GM10847 (cell line): Measurements from ENCODE around the gene NAA10.

ENCODE experiments used
- POLR2A ChIP-seq: IDR thresholded peaks from 2 replicates; pipeline ENCODE4 v1.6.1; 2011; ENCODE audit not compliant: insufficient read length; ENCODE audit errors: extremely low read depth

The NAA10 gene

GRCh38 chrX:153884136-153884535, 50.7 kb downstream of the NAA10 start:
- no peak for TF ChIP-seq POLR2A

- TF ChIP-seq POLR2A = no peak
Measured at GRCh38 chrX:153883163-153883843, 51.5 kb downstream of the NAA10 start.

DNA sequence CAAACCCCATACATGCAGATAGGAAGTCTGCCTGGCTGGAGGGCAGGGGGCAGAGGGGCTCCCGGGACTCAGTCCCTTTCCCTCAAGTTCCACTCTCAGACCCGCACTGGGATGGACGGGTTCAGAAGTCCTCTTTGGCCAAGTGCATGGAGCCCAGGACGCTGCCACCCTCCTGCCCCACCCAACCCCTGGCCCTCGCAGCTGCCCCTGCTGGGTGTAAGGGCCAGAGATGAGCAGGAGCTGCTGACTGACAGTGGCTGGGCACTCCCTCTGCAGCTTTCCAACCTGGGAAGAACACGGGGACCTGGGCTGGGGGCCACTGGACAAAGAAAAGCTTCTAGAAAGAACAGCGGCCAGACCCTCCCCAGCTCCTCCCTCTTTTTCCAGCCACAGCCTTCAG, 52.3 kb downstream of the NAA10 start:
- no peak for TF ChIP-seq POLR2A

DNA sequence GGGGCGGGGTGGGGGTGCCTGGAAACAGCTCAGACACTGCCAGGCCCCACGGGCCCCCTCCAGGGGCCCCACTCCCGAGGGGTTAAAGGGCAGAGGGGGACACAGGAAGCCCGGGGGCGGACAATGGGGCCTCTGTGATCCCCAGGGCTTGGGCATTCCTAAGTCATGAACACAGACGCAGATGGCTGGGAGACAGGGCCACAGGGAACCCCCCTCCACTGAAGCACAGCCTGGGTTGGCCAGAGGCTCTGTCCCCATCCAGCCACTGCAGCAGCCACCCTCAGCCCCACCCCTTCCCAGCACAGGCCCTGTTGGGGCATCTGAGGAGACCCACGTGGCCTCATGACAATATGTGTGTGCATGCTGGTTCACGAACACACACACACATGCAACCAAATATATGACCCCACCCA, 52.7 kb downstream of the NAA10 start:
- TF ChIP-seq POLR2A = no peak

DNA sequence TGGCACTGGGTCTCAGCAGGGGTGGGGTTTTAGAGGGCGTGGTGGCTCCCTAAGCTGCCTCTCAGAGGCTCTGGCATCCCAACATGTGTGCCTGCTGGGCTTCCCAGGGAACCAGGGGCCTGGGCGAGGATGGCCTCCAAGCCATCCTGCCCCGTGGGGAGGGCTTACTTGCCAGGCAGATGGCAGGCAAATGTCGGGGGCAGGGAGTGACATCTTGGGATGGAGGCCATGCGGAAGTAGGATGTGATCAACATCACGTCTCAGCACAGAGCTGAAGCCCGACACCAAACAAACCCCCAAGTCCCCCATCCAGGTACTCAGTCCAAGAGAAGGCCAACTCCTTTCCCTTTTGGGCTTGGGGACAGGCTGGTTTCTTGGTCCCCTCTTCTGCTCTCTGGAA, 53.6 kb downstream of the NAA10 start:
- TF ChIP-seq POLR2A = no peak

DNA sequence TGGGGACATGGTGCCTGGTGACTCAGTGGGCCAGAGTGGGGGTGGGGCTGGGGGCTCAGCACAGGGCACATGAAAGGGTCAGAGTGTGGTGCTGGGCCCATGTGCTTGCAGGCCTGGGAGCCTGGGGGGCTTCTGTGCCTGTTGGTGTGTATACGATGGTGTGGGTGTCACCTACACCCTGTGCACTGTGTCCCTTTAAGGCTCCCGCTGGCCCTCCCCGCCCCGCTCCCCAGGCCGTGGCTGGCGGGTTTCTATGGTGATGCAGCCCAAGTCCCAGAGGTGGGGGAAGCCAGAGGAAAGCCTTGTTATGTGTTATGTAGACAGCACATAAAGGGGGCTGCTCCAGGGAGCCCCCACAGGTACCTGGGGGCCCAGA, 54.4 kb downstream of the NAA10 start:
- TF ChIP-seq POLR2A = no peak

GRCh38 chrX:153879741-153880439, 54.9 kb downstream of the NAA10 start:
- no peak for TF ChIP-seq POLR2A
